ENCODE measurements around the gene PIANP.

- TF ChIP-seq CTCF (IDR thresholded peaks at IDR 0.05 in 2 of 3, conservative IDR thresholded peaks at IDR 0.05 in 1 of 3; ENCODE audit: borderline replicate concordance in 1 of 3, insufficient read depth in 1 of 3, low read depth in 2 of 3, low read length in 2 of 3): no peak
- peak; percentile 72 for TF ChIP-seq POLR2AphosphoS5 (IDR thresholded peaks at IDR 0.05; ENCODE audit: low read depth, low read length)
- peak; percentile 29 for TF ChIP-seq POLR2A (IDR thresholded peaks at IDR 0.05; ENCODE audit: borderline replicate concordance, extremely low read depth, insufficient read depth, insufficient read length)
Measured at GRCh38 chr12:6723607-6724408, 23.2 kb upstream of the PIANP start, which contains the start of gene COPS7A.
